Nephron (organoid): ENCODE measurements around the gene INAFM2.
A peak's percentile ranks its signal among the peaks of the same experiment; 100 is the strongest.

Experiments used
- H3K27ac Mint-ChIP-seq, 3 experiments: 2 replicates each; pipeline ENCODE4 v1.8.0; 2020; ENCODE audit warnings: mixed read lengths in 3 of 3, mild to moderate bottlenecking in 2 of 3, moderate library complexity in 1 of 3
- H3K27me3 Mint-ChIP-seq: 2 replicates; pipeline ENCODE4 v1.8.0; 2021; ENCODE audit warnings: low read depth, mild to moderate bottlenecking, moderate library complexity, mixed read lengths
- H3K36me3 Mint-ChIP-seq: 2 replicates; pipeline ENCODE4 v1.8.0; 2020; ENCODE audit warnings: low read depth, mixed read lengths
- H3K4me1 Mint-ChIP-seq: 2 replicates; pipeline ENCODE4 v1.8.0; 2020; ENCODE audit warnings: mixed read lengths
- H3K4me3 Mint-ChIP-seq, 3 experiments: 2 replicates each; pipeline ENCODE4 v1.8.0; 2020; ENCODE audit warnings: mild to moderate bottlenecking in 3 of 3, mixed read lengths in 3 of 3, moderate library complexity in 2 of 3
- H3K9me3 Mint-ChIP-seq: 2 replicates; pipeline ENCODE4 v1.8.0; 2020; ENCODE audit warnings: mixed read lengths
- CTCF ChIP-seq, 3 experiments: fragments of 200-600 bp; sonication (generic); IDR thresholded peaks; one replicate each; pipeline ENCODE4 v1.5.0; 2021; ENCODE audit warnings: antibody characterized with exemption in 3 of 3; ENCODE audit not compliant: unreplicated experiment in 3 of 3

The INAFM2 gene

GRCh38 chr15:40310001-40310959 is 13.2 kb upstream of the INAFM2 start:
- TF ChIP-seq CTCF (IDR thresholded peaks at IDR 0.05; ENCODE audit: unreplicated experiment in 3 of 3) = peak; percentile 69 to 79 (median 72)
- H3K36me3 Mint-ChIP-seq = no peaks in the 10 kb centered on the region

GRCh38 chr15:40310993-40311392 is 12.5 kb upstream of the INAFM2 start:
- Mint-ChIP-seq H3K4me3 (no peak overlapping the region), H3K27ac (no peak overlapping the region), H3K27me3 (peaks cover 66% of the 10 kb centered on the region), H3K36me3 (no peaks in the 10 kb centered on the region), H3K9me3 (no peaks in the 10 kb centered on the region), H3K4me1 (peaks cover 25% of the 10 kb centered on the region)
- TF ChIP-seq CTCF (IDR thresholded peaks at IDR 0.05; ENCODE audit: unreplicated experiment in 3 of 3) = no peak

More at GRCh38 chr15:40310001-40310959, 13.2 kb upstream of the INAFM2 start:
- H3K9me3 Mint-ChIP-seq = no peaks in the 10 kb centered on the region
- H3K4me1 Mint-ChIP-seq = peaks cover 25% of the 10 kb centered on the region
- H3K27me3 Mint-ChIP-seq = peaks cover 59% of the 10 kb centered on the region
- no peak overlapping the region for H3K4me3 Mint-ChIP-seq
- peak overlapping the region in 2 of 3 experiments; percentile 26 to 64 for H3K27ac Mint-ChIP-seq

- peaks cover 13% of the 10 kb centered on the region for H3K4me1 Mint-ChIP-seq
- no peak for TF ChIP-seq CTCF (IDR thresholded peaks at IDR 0.05; ENCODE audit: unreplicated experiment in 3 of 3)
- no peak overlapping the region for H3K4me3 Mint-ChIP-seq
- no peaks in the 10 kb centered on the region for H3K9me3 Mint-ChIP-seq
- H3K36me3 Mint-ChIP-seq = no peaks in the 10 kb centered on the region
- peaks cover 73% of the 10 kb centered on the region for H3K27me3 Mint-ChIP-seq
- H3K27ac Mint-ChIP-seq = no peak overlapping the region
Observed at GRCh38 chr15:40312370-40313158, 10.9 kb upstream of the INAFM2 start.

GRCh38 chr15:40313531-40314398 is 9.7 kb upstream of the INAFM2 start:
- TF ChIP-seq CTCF (IDR thresholded peaks at IDR 0.05; ENCODE audit: unreplicated experiment in 3 of 3) = no peak
- Mint-ChIP-seq H3K4me3 (no peak overlapping the region), H3K36me3 (no peaks in the 10 kb centered on the region), H3K27ac (no peak overlapping the region), H3K9me3 (no peaks in the 10 kb centered on the region), H3K4me1 (peaks cover 13% of the 10 kb centered on the region), H3K27me3 (peaks cover 73% of the 10 kb centered on the region)

GRCh38 chr15:40314723-40315276 is 8.7 kb upstream of the INAFM2 start:
- no peak overlapping the region for H3K27ac Mint-ChIP-seq

More at GRCh38 chr15:40314723-40315276, 8.7 kb upstream of the INAFM2 start:
- H3K36me3 Mint-ChIP-seq = no peaks in the 10 kb centered on the region
- TF ChIP-seq CTCF (IDR thresholded peaks at IDR 0.05; ENCODE audit: unreplicated experiment in 3 of 3) = no peak
- H3K4me3 Mint-ChIP-seq = no peak overlapping the region
- H3K4me1 Mint-ChIP-seq = peaks cover 3% of the 10 kb centered on the region
- peaks cover 74% of the 10 kb centered on the region for H3K27me3 Mint-ChIP-seq
- H3K9me3 Mint-ChIP-seq = no peaks in the 10 kb centered on the region
